ENCODE data around the gene ZC3H13.

- no peak for TF ChIP-seq CTCF (IDR thresholded peaks at IDR 0.05)
- TF ChIP-seq POLR2A (IDR thresholded peaks at IDR 0.05): no peak
These were observed 19.2 kb upstream of the ZC3H13 start for GRCh38 chr13:46071590-46072249.

Data from thyroid gland (tissue), 4 donors.